HEK293 (cell line): Measurements from ENCODE around the gene CHMP3.

Experiments used
- GLI4 ChIP-seq: fragments of 450-650 bp; formaldehyde crosslinking; IDR thresholded peaks from 2 replicates; pipeline ENCODE4 v1.5.1; 2016; ENCODE audit warnings: missing biosample characterization, missing genetic modification characterization
- PATZ1 ChIP-seq: fragments of 450-650 bp; formaldehyde crosslinking; IDR thresholded peaks from 2 replicates; pipeline ENCODE4 v1.5.1; 2016; ENCODE audit warnings: missing biosample characterization, missing genetic modification characterization
- RBAK ChIP-seq: fragments of 450-650 bp; formaldehyde crosslinking; IDR thresholded peaks from 2 replicates; pipeline ENCODE4 v1.5.1; 2016; ENCODE audit warnings: missing biosample characterization, missing genetic modification characterization
- SP7 ChIP-seq: fragments of 450-650 bp; formaldehyde crosslinking; IDR thresholded peaks from 2 replicates; pipeline ENCODE4 v1.5.1; 2016; ENCODE audit warnings: missing biosample characterization, missing genetic modification characterization
- TRIM28 ChIP-seq: IDR thresholded peaks from 2 replicates; pipeline ENCODE4 v1.6.1; 2011; ENCODE audit warnings: low read length, control low read depth, borderline replicate concordance
- ZFHX2 ChIP-seq: fragments of 450-650 bp; formaldehyde crosslinking; conservative IDR thresholded peaks from 2 replicates; pipeline ENCODE4 v1.5.1; 2016; ENCODE audit warnings: missing biosample characterization, missing genetic modification characterization
- ZNF140 ChIP-seq: fragments of 450-650 bp; formaldehyde crosslinking; IDR thresholded peaks from 2 replicates; pipeline ENCODE4 v1.5.1; 2016; ENCODE audit warnings: missing biosample characterization, missing genetic modification characterization
- ZNF146 ChIP-seq: fragments of 450-650 bp; formaldehyde crosslinking; IDR thresholded peaks from 2 replicates; pipeline ENCODE4 v1.5.1; 2016; ENCODE audit warnings: missing biosample characterization, missing genetic modification characterization
- ZNF16 ChIP-seq: fragments of 450-650 bp; formaldehyde crosslinking; IDR thresholded peaks from 2 replicates; pipeline ENCODE4 v1.5.1; 2016; ENCODE audit warnings: low read depth, missing biosample characterization, missing genetic modification characterization
- ZNF18 ChIP-seq: fragments of 450-650 bp; formaldehyde crosslinking; IDR thresholded peaks from 2 replicates; pipeline ENCODE4 v1.5.1; 2016; ENCODE audit warnings: missing biosample characterization, missing genetic modification characterization
- ZNF214 ChIP-seq: fragments of 450-650 bp; formaldehyde crosslinking; IDR thresholded peaks from 2 replicates; pipeline ENCODE4 v1.5.1; 2017; ENCODE audit warnings: missing biosample characterization, mild to moderate bottlenecking, missing genetic modification characterization, borderline replicate concordance
- ZNF221 ChIP-seq: fragments of 450-650 bp; formaldehyde crosslinking; IDR thresholded peaks from 2 replicates; pipeline ENCODE4 v1.5.1; 2017; ENCODE audit warnings: missing biosample characterization, missing genetic modification characterization, borderline replicate concordance
- ZNF266 ChIP-seq: fragments of 450-650 bp; formaldehyde crosslinking; IDR thresholded peaks from 2 replicates; pipeline ENCODE4 v1.5.1; 2016; ENCODE audit warnings: missing biosample characterization, missing genetic modification characterization, low read depth
- ZNF280D ChIP-seq: fragments of 450-650 bp; formaldehyde crosslinking; IDR thresholded peaks from 2 replicates; pipeline ENCODE4 v1.5.1; 2016; ENCODE audit warnings: missing biosample characterization, missing genetic modification characterization
- ZNF302 ChIP-seq: fragments of 450-650 bp; formaldehyde crosslinking; IDR thresholded peaks from 2 replicates; pipeline ENCODE4 v1.5.1; 2016; ENCODE audit warnings: missing biosample characterization, missing genetic modification characterization, low read depth
- ZNF560 ChIP-seq: fragments of 450-650 bp; formaldehyde crosslinking; IDR thresholded peaks from 2 replicates; pipeline ENCODE4 v1.5.1; 2017; ENCODE audit warnings: missing biosample characterization, missing genetic modification characterization, borderline replicate concordance
- ZNF629 ChIP-seq: fragments of 450-650 bp; formaldehyde crosslinking; IDR thresholded peaks from 2 replicates; pipeline ENCODE4 v1.5.1; 2017; ENCODE audit warnings: missing biosample characterization, missing genetic modification characterization
- ZNF692 ChIP-seq: fragments of 450-650 bp; formaldehyde crosslinking; IDR thresholded peaks from 2 replicates; pipeline ENCODE4 v1.5.1; 2016; ENCODE audit warnings: missing biosample characterization, missing genetic modification characterization
- ZNF777 ChIP-seq: fragments of 450-650 bp; formaldehyde crosslinking; IDR thresholded peaks from 2 replicates; pipeline ENCODE4 v1.5.1; 2017; ENCODE audit warnings: missing biosample characterization, missing genetic modification characterization, borderline replicate concordance
- ZNF837 ChIP-seq: fragments of 450-650 bp; formaldehyde crosslinking; IDR thresholded peaks from 2 replicates; pipeline ENCODE4 v1.5.1; 2016; ENCODE audit warnings: missing biosample characterization, missing genetic modification characterization
- ZXDB ChIP-seq: fragments of 450-650 bp; formaldehyde crosslinking; IDR thresholded peaks from 2 replicates; pipeline ENCODE4 v1.5.1; 2016; ENCODE audit warnings: missing biosample characterization, missing genetic modification characterization
- TF ChIP-seq, protein P1 (sequence below): sonication (generic); formaldehyde crosslinking; IDR thresholded peaks from 2 replicates; pipeline ENCODE4 v1.8.1; 2022; ENCODE audit warnings: mild to moderate bottlenecking, moderate library complexity, missing genetic modification reagents
- TF ChIP-seq, protein P2 (sequence below): fragments of 450-650 bp; formaldehyde crosslinking; IDR thresholded peaks from 2 replicates; pipeline ENCODE4 v1.5.1; 2017; ENCODE audit warnings: missing biosample characterization, missing genetic modification characterization
- TF ChIP-seq, protein P3 (sequence below): fragments of 450-650 bp; formaldehyde crosslinking; IDR thresholded peaks from 2 replicates; pipeline ENCODE4 v1.5.1; 2016; ENCODE audit warnings: missing biosample characterization, missing genetic modification characterization
- TF ChIP-seq, protein P4 (sequence below): fragments of 450-650 bp; formaldehyde crosslinking; IDR thresholded peaks from 2 replicates; pipeline ENCODE4 v1.5.1; 2017; ENCODE audit warnings: missing biosample characterization, missing genetic modification characterization

The CHMP3 gene

GRCh38 chr2:86562922-86563649, at the start of gene CHMP3 (continued):
- TF ChIP-seq ZXDB (tag by site-specific recombination) (peak; percentile 77), TRIM28 (no peak), ZNF140 (tag by site-specific recombination) (no peak), ZNF16 (tag by site-specific recombination) (no peak), PATZ1 (tag by site-specific recombination) (peak; percentile 90), ZNF146 (tag by site-specific recombination) (no peak), ZNF560 (tag by site-specific recombination) (no peak), ZNF629 (tag by site-specific recombination) (peak; percentile 74), GLI4 (tag by site-specific recombination) (no peak), ZNF266 (tag by site-specific recombination) (no peak), ZFHX2 (tag by site-specific recombination) (peak; percentile 67), ZNF302 (no peak), ZNF18 (tag by site-specific recombination) (no peak; the same call in 1 of the 2 replicates), RBAK (tag by site-specific recombination) (no peak), ZNF692 (peak; percentile 52; the same call in 1 of the 2 replicates), ZNF280D (tag by site-specific recombination) (no peak), ZNF837 (tag by site-specific recombination) (no peak), SP7 (tag by site-specific recombination) (peak; percentile 62; the same call in 1 of the 2 replicates), ZNF221 (tag by site-specific recombination) (no peak), ZNF777 (tag by site-specific recombination) (no peak), ZNF214 (no peak)
- TF ChIP-seq, protein P1, sequence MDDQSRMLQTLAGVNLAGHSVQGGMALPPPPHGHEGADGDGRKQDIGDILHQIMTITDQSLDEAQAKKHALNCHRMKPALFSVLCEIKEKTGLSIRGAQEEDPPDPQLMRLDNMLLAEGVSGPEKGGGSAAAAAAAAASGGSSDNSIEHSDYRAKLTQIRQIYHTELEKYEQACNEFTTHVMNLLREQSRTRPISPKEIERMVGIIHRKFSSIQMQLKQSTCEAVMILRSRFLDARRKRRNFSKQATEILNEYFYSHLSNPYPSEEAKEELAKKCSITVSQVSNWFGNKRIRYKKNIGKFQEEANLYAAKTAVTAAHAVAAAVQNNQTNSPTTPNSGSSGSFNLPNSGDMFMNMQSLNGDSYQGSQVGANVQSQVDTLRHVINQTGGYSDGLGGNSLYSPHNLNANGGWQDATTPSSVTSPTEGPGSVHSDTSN (CRISPR knock-in tag) = no peak
- TF ChIP-seq, protein P2, sequence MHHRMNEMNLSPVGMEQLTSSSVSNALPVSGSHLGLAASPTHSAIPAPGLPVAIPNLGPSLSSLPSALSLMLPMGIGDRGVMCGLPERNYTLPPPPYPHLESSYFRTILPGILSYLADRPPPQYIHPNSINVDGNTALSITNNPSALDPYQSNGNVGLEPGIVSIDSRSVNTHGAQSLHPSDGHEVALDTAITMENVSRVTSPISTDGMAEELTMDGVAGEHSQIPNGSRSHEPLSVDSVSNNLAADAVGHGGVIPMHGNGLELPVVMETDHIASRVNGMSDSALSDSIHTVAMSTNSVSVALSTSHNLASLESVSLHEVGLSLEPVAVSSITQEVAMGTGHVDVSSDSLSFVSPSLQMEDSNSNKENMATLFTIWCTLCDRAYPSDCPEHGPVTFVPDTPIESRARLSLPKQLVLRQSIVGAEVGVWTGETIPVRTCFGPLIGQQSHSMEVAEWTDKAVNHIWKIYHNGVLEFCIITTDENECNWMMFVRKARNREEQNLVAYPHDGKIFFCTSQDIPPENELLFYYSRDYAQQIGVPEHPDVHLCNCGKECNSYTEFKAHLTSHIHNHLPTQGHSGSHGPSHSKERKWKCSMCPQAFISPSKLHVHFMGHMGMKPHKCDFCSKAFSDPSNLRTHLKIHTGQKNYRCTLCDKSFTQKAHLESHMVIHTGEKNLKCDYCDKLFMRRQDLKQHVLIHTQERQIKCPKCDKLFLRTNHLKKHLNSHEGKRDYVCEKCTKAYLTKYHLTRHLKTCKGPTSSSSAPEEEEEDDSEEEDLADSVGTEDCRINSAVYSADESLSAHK (tag by site-specific recombination) = 0 out of 2 replicates have a peak, but pooled peaks have one; percentile 6
- TF ChIP-seq, protein P3, sequence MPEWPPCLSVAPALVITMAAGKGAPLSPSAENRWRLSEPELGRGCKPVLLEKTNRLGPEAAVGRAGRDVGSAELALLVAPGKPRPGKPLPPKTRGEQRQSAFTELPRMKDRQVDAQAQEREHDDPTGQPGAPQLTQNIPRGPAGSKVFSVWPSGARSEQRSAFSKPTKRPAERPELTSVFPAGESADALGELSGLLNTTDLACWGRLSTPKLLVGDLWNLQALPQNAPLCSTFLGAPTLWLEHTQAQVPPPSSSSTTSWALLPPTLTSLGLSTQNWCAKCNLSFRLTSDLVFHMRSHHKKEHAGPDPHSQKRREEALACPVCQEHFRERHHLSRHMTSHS (tag by site-specific recombination) = no peak
- TF ChIP-seq, protein P4, sequence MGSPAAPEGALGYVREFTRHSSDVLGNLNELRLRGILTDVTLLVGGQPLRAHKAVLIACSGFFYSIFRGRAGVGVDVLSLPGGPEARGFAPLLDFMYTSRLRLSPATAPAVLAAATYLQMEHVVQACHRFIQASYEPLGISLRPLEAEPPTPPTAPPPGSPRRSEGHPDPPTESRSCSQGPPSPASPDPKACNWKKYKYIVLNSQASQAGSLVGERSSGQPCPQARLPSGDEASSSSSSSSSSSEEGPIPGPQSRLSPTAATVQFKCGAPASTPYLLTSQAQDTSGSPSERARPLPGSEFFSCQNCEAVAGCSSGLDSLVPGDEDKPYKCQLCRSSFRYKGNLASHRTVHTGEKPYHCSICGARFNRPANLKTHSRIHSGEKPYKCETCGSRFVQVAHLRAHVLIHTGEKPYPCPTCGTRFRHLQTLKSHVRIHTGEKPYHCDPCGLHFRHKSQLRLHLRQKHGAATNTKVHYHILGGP (tag by site-specific recombination) = no peak
